Caco-2 (cell line): ENCODE measurements around the gene MCL1. TPM values are rescaled to one million over a fixed set of nuclear protein-coding genes. Genes with fewer than 3 reads are reported as not detected.

ENCODE experiments used
- BruUV-seq: library from RNA; stranded (reverse); fragments of 400-500 nt; replicated peaks from 2 replicates; lab custom pipeline; 2021; lab: Mats Ljungman, UMichigan
- CTCF ChIA-PET: fragments of 300-600 bp; sonication (Branson Sonifier 250); formaldehyde crosslinking; loops from one replicate; lab custom pipeline; 2022; ENCODE audit warnings: antibody characterized with exemption; lab: Charles Lee
- POLR2A ChIA-PET: fragments of 300-600 bp; sonication (Branson Sonifier 250); formaldehyde crosslinking; loops from one replicate; lab custom pipeline; 2022; ENCODE audit warnings: antibody characterized with exemption; lab: Charles Lee
- DNase-seq, 2 experiments: peaks; one replicate each; pipeline versions ENCODE4 v3.0.0 to v3.0.0-alpha.2; 2020 to 2022
- H3K27me3 ChIP-seq: replicated peaks from 2 replicates; pipeline ENCODE4 v1.6.0; 2011; ENCODE audit warnings: low read length; ENCODE audit not compliant: control insufficient read depth, insufficient read depth
- H3K36me3 ChIP-seq: 2 replicates; pipeline ENCODE4 v1.5.1; 2011; ENCODE audit warnings: low read length; ENCODE audit not compliant: control insufficient read depth, insufficient read depth
- H3K4me1 ChIP-seq: fragments of 250-450 bp; sonication (Bioruptor Pico); 2 replicates; pipeline ENCODE4 v1.5.1; 2020; ENCODE audit warnings: mild to moderate bottlenecking
- H3K4me3 ChIP-seq: 2 replicates; pipeline ENCODE4 v1.5.1; 2011; ENCODE audit warnings: low read depth, mild to moderate bottlenecking, control low read depth, low read length
- H3K9me3 ChIP-seq: fragments of 250-450 bp; sonication (Bioruptor Pico); 2 replicates; pipeline ENCODE4 v1.5.1; 2020; ENCODE audit warnings: mild to moderate bottlenecking, moderate library complexity
- H3K27ac Mint-ChIP-seq: one replicate; pipeline ENCODE4 v1.8.0; 2022; ENCODE audit warnings: mixed read lengths; ENCODE audit not compliant: unreplicated experiment
- H3K27me3 Mint-ChIP-seq: one replicate; pipeline ENCODE4 v1.8.0; 2022; ENCODE audit warnings: mixed read lengths; ENCODE audit not compliant: insufficient read depth, unreplicated experiment
- H3K36me3 Mint-ChIP-seq: one replicate; pipeline ENCODE4 v1.8.0; 2022; ENCODE audit warnings: mild to moderate bottlenecking, mixed read lengths; ENCODE audit not compliant: insufficient read depth, unreplicated experiment
- H3K4me1 Mint-ChIP-seq: one replicate; pipeline ENCODE4 v1.8.0; 2022; ENCODE audit warnings: low read depth, mixed read lengths; ENCODE audit not compliant: unreplicated experiment
- H3K4me3 Mint-ChIP-seq: one replicate; pipeline ENCODE4 v1.8.0; 2022; ENCODE audit warnings: mild to moderate bottlenecking, moderate library complexity, mixed read lengths; ENCODE audit not compliant: unreplicated experiment
- H3K9me3 Mint-ChIP-seq: one replicate; pipeline ENCODE4 v1.8.0; 2022; ENCODE audit warnings: mixed read lengths; ENCODE audit not compliant: unreplicated experiment
- CTCF ChIP-seq, 2 experiments: fragments of 200-600 bp in 1 of 2; IDR thresholded peaks; 1 replicate in 1 of 2; 2 replicates in 1 of 2; pipeline versions ENCODE4 v1.5.1 to v1.8.0; 2011 to 2022; ENCODE audit warnings: antibody characterized with exemption in 1 of 2, control low read depth in 1 of 2, inconsistent platforms in 1 of 2, low read depth in 1 of 2, low read length in 1 of 2, mild to moderate bottlenecking in 1 of 2, moderate library complexity in 1 of 2; ENCODE audit not compliant: insufficient read depth in 1 of 2, severe bottlenecking in 1 of 2, unreplicated experiment in 1 of 2
- intact Hi-C: fragments of 100-400 bp; cut with micrococcal nuclease; formaldehyde crosslinking; loops from one replicate; pipeline ENCODE4 v1.10.0; 2022; ENCODE audit not compliant: unreplicated experiment
- total RNA-seq: library from RNA; stranded (reverse); gene quantifications from 2 replicates; pipeline ENCODE4 v1.2.3, GENCODE V29; 2022

The MCL1 gene
- total RNA-seq, 1 experiment from 2014 or later = 130 TPM

GRCh38 chr1:150579945-150580642 is 684 bp upstream of the MCL1 start:
- TF ChIP-seq CTCF (IDR thresholded peaks at IDR 0.05; ENCODE audit: insufficient read depth in 1 of 2, low read depth in 1 of 2, low read length in 1 of 2, severe bottlenecking in 1 of 2, unreplicated experiment in 1 of 2) = no peak
- H3K4me1 Mint-ChIP-seq = peaks cover 28% of the 10 kb centered on the region
- Histone ChIP-seq H3K27me3 (no peaks in the 10 kb centered on the region), H3K4me3 (peak overlapping the region; percentile 30), H3K36me3 (peaks cover 3% of the 10 kb centered on the region), H3K9me3 (no peaks in the 10 kb centered on the region), H3K4me1 (peaks cover 29% of the 10 kb centered on the region)
- DNase-seq = no peak
- H3K4me3 Mint-ChIP-seq = peak overlapping the region; percentile 100
- TSS peak; percentile 91 for BruUV-seq
- peak overlapping the region; percentile 98 for H3K27ac Mint-ChIP-seq
- ChIA-PET CTCF (interaction anchor here (0.7 to 5.1 kb wide), 6 partner anchors 10 to 117 kb away, joined by 3 to 51 read pairs (median 6); partner anchors contain the start of gene GOLPH3L), POLR2A (interaction anchor here (0.7 to 6.2 kb wide), 28 partner anchors 9 to 578 kb away, joined by 3 to 152 read pairs (median 6); partner anchors contain the start of genes ADAMTSL4, ENSA, FALEC and GOLPH3L)
- intact Hi-C loops = loop anchor here (2.0 kb wide), 3 partner anchors 25 to 49 kb away; partner anchors contain the start of gene ENSA
- H3K27me3 Mint-ChIP-seq = no peaks in the 10 kb centered on the region
- H3K9me3 Mint-ChIP-seq = peaks cover 4% of the 10 kb centered on the region
- peaks cover 46% of the 10 kb centered on the region for H3K36me3 Mint-ChIP-seq

- peaks cover 34% of the 10 kb centered on the region for H3K4me1 Mint-ChIP-seq
- no peak for TF ChIP-seq CTCF (IDR thresholded peaks at IDR 0.05; ENCODE audit: insufficient read depth in 1 of 2, low read depth in 1 of 2, low read length in 1 of 2, severe bottlenecking in 1 of 2, unreplicated experiment in 1 of 2)
- H3K36me3 Mint-ChIP-seq = peaks cover 62% of the 10 kb centered on the region
- Histone ChIP-seq H3K4me3 (peak overlapping the region; percentile 95), H3K27me3 (no peaks in the 10 kb centered on the region), H3K4me1 (peaks cover 34% of the 10 kb centered on the region), H3K36me3 (peaks cover 3% of the 10 kb centered on the region), H3K9me3 (no peaks in the 10 kb centered on the region)
- DNase-seq = peak in 1 of 2 experiments; percentile 48
- ChIA-PET CTCF (interaction anchor here (1.0 to 5.1 kb wide), 3 partner anchors 11 to 428 kb away, joined by 4 to 51 read pairs (median 9); partner anchors contain the start of gene MINDY1), POLR2A (interaction anchor here (0.5 to 6.2 kb wide), 18 partner anchors 8 to 612 kb away, joined by 3 to 152 read pairs (median 8); partner anchors contain the start of genes ENSA and MINDY1)
- intact Hi-C loops = loop anchor here (2.0 kb wide), 3 partner anchors 26 to 50 kb away; partner anchors contain the start of gene ENSA
- peak overlapping the region; percentile 98 for H3K27ac Mint-ChIP-seq
- no TSS peak for BruUV-seq
- no peaks in the 10 kb centered on the region for H3K27me3 Mint-ChIP-seq
- peak overlapping the region; percentile 100 for H3K4me3 Mint-ChIP-seq
- H3K9me3 Mint-ChIP-seq = no peaks in the 10 kb centered on the region
Measured at GRCh38 chr1:150578272-150579109, 919 bp downstream of the MCL1 start.
